HG02943 (cell line): ENCODE measurements around the gene ACTR3C.

ENCODE experiments used
- ATAC-seq: cut with Tn5 transposase; IDR thresholded peaks from one replicate; pipeline ENCODE4 v1.9.1; 2021; ENCODE audit warnings: mild to moderate bottlenecking, low read depth, moderate library complexity; ENCODE audit not compliant: unreplicated experiment

The ACTR3C gene

GRCh38 chr7:150359622-150360362, 36.4 kb upstream of the ACTR3C start:
- no peak for ATAC-seq

DNA sequence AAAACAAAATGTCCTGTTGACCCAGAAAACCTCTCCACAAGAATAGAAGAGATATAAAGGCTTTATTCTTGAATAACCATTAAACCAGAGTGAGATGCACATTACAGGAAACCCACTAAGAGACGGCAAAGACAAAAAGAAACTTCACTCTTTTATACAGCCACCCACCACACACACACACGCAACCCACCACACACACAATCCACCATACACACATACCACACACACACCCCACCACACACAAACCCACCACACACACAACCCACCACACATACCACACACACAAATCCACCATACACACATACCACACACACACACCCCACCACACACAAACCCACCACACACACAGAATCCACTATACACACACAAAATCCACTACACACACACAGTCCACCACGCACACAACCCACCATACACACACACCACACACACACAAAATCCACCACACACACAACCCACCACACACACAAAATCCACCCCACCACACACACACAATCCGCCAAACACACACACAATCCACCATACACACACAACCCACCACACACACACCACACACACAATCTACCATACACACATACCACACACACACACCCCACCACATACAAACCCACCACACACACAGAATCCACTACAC, 35.8 kb upstream of the ACTR3C start:
- no peak for ATAC-seq

DNA sequence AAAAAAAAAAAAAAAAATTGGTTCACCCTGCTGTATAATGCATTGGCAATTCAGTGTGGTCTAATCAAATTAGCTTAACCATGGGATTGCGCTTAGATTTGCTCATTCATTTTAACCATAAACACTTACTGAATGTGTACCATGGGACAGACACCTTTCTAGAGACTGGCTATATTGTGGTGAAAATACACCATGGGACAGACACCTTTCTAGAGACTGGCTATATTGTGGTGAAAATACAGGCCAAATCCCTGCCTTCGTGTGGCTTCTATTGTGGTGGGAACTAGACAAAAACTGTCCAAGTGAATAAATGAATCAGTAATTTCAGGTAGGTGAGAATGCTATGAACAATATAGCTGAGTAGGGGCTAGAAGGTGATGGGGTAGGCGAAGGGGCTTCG, 35.1 kb upstream of the ACTR3C start:
- ATAC-seq = no peak

DNA sequence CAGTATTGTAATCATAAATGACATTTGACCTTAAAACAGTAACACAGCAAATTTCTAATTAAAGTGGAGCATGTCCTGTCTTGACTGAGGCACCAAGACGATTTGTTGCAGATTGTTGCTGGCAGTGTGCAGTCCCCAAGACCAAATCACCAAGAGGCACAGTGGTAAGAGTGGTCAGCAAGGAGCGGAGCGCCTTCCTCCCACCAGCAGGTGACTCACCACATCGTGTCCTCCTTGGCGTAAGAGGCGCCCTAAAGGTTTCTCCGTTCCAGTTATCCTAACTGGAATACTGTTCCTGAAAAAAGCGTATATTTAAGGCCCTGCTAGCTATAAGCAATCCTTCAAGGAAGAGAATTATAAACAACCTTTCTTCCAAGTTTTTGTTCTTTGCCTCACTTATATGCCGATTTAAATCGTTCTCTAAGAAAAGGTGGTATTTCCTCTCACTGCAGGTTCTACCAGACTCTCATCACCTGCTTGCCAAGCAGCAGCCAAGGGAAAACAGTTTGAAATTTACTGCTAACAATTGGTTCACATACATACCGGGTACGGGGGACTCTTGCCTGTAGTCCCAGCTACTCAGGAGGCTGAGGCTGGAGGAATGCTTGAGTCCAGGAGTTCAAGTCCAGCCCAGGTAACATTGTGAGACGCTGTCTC, 34.6 kb upstream of the ACTR3C start:
- peak; percentile 40 for ATAC-seq

DNA sequence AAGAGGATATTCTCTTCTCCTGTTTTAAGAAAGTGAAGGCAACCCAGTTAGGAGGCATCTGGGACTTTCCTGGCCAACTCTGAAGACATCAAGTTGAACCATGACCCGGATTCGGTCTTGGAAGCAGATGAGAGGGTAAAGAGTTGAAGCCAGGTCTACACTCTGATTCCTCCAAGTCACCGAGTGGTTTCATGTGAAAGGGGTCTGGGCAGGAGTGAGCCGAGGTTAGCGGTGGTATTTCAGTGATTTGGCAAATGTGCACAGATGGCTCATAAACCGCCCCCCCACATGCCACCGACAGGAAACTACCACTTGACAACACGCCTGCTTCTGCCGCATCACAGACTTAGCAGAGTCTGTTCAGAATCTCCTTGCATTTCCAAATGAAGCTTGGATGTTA, 33.9 kb upstream of the ACTR3C start:
- ATAC-seq = peak; percentile 71

GRCh38 chr7:150356265-150356897, 33.0 kb upstream of the ACTR3C start:
- no peak for ATAC-seq

DNA sequence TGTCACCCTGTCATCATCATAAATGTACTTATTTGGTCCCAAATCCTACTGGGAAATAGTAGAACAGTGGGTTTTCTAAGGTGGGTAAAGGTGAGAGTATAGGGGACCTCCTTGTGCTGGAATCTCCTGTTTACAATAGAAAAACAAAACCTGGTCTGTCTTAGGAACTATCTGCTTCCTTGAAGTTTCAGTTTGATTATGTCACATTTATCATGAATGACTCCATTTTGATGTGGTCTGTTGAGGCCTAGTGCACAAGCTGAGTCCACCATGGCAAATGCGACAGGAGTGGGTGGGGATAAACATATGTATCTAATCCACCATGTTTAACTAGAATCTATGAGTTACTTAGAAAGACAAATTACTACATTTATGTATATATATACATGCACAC, 32.3 kb upstream of the ACTR3C start:
- ATAC-seq = no peak

GRCh38 chr7:150351587-150352194, 28.3 kb upstream of the ACTR3C start:
- no peak for ATAC-seq

GRCh38 chr7:150346922-150347321, 23.6 kb upstream of the ACTR3C start:
- ATAC-seq = no peak

- no peak for ATAC-seq
Measured at GRCh38 chr7:150345012-150345411, 21.7 kb upstream of the ACTR3C start.

GRCh38 chr7:150344299-150344698, 21.0 kb upstream of the ACTR3C start:
- no peak for ATAC-seq

DNA sequence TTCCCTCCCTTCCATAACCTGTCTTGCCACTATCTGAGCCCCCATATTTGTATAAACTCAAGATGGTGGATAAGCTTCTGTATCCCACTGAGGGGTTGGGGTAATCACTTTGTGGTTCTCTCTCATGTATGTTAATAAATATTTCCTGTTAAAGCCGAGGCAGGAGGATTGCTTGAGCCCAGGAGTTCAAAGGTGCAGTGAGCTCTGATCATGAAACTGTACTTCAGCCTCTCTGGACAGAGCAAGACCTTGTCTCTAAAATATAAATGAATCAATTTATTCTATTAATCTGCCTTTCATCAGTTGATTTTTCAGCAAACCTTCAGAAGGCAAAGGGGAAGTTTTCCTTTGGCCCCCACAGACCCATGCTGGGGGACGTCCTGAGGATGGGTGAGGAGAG, 19.9 kb upstream of the ACTR3C start:
- ATAC-seq = no peak

- ATAC-seq = no peak
Measured at GRCh38 chr7:150342121-150342408, 18.7 kb upstream of the ACTR3C start.

DNA sequence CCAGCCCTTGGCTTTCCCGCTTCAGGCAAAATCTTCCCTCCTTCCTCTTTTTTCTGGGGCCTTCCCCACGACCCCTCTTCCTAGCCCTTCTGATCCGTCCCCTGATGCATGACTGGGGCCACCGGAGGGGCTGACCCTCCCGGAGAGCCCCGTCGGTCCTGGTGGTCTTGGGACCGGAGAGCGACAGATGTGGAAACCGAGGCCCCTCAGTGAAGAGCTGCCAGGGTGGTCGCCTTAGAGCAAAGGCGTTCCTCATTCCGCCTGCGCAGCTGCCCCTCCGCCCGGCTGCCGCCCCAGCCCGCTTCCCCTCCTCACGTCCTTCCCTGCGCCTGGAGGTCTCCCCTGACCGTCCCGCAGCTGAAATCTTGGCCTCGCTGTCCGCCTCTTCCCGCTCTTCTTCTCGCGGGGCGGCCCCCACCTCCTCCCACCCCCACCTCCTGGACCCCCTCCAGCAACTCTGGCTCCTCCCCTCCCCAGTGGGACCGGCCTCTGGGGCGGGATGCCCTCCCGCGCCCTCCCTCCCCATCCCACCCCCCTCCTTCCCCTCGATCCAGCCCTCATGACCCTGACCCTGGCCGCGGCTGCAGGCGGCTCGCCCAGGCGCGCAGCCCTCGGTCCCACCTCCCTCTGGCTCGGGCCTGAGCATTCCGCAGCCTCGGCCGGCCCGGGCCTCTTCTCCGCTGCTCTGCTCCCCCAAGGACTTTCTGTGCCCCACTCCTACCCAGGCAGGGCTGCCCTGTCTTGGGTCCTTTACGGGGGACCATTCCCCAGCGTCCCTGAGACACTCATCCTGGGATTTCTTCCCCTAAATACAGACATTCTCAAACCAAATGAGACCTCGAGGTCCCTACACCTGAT, 18.1 kb upstream of the ACTR3C start, which contains the start of gene RARRES2:
RARRES2 (minus strand) TSS at position 367 of the 858 bp plus-strand sequence. CDS start 1,020 bp downstream, outside the sequence.
- no peak for ATAC-seq

DNA sequence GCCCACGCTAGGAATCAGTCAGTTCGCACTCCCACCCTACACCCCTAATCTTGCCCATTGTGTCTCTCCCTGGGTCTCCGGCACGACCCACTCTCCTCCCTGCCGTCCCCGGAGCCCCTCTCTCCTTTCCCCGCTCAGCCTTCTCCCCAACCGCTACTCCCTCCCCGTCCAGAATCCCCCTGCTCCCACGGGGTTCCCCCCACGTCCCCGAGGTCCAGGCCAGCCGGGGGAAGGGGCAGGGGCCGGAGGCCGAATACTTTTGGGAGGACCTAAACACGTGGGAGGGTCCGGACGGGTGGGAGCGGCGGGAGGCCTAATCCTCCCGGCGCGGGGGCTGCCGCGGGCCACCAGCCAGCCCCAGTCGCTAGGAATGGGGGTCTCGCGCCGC, 17.5 kb upstream of the ACTR3C start:
- ATAC-seq = no peak

DNA sequence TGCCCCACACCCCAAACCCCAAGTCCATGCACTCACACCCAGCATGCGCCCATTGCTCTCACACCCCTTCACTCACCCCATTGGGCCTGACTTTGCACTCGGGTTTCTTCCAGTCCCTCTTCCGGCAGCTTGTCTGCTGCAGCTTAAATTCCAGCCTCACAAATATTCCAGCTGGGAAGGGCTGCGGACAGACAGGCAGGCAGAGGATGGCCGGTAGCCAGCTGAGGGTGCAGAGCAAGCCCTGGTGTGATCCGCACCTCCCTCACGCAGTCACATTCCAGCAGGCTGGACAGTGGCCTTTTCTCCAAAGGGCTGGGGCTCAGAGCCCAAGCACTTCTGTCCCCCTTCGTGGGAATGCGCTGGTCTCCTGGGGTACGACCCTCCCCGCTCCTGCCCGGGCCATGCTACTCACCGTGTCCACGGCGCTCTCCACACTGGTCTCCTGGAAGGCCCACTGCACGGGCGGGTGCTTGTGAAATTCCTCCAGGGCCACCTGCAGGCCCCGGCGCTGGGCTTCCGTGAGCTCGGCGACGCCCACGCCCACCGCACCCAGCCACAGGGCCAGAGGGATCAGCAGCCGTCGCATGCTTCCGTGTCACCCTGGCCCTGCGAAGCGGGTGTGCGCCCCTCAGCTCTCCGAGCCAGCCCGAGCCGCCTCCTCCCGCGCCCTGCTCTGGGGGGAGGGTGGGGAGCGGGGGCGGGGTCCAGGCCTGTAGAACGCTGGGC, 16.8 kb upstream of the ACTR3C start:
- no peak for ATAC-seq

DNA sequence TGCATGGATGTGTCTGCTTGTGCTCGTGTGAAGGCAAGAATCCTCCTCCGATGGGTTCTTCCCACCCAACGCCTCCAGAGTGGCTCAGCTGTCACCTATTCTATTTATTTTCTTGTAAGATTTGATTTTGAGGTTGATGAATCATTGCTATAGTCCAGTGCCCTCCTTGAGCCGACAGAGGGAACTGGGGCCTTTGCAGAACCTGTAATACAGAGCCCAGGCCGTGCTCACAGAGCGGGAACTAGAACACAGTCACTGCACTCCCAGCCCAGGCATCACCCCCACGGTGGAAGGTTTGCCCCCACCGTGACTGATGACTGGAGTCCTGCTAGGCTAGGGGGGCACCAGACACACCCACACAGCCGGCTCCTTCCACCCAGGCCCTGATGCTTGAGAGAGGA, 16.1 kb upstream of the ACTR3C start:
- no peak for ATAC-seq

DNA sequence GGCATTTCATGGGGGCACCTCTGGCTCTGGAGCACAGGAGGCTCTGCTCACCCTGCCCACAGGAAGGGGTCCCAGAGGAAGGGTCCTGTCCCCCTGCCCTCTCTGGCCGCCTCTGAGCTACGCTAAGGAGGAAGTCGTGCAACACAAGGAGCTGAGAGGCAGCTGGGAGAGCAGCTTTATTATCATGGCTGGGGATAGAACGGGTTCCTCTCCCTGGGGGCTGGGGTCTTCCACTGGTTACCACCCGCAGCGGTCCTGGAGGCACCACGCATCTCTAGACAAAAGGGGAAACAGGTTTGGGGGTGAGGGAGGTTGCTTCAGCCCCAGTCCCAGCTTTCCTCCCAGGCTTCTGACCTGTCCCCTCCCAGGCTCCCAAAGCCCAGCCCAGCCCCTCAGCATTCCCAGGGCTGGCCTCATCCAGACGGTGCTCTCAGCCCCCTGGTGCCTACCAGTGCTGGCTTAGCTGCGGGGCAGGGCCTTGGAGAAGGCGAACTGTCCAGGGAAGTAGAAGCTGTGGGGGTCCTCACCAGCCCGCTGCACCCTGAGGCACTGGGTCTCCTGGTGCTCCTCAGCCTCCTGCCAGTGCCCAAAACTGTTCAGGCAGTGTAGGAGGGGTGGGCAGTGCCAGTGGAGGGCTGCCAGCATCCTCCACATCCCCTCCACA, 15.0 kb upstream of the ACTR3C start:
- ATAC-seq = no peak

GRCh38 chr7:150337659-150338081, 14.3 kb upstream of the ACTR3C start:
- no peak for ATAC-seq
